ENCODE results near the gene MARK4. TPM values are rescaled to one million over a fixed set of nuclear protein-coding genes. Genes with fewer than 3 reads are reported as not detected.

MARK4 gene
- total and polyA plus RNA-seq, 12 donors: 13.8 to 45.3 (median 32.0) TPM

- no peak overlapping the region for H3K4me3 ChIP-seq
- 98 to 100% methylated on average over 1 of the region's 1 CpG for WGBS, 2 donors
- H3K4me1 ChIP-seq: peaks cover 0 to 15% (median 0%) of the 10 kb centered on the region in 9 donors
- no peak for TF ChIP-seq CTCF (IDR thresholded peaks at IDR 0.05)
- no peak overlapping the region for H3K27ac ChIP-seq
- ATAC-seq: no peak
- no peak for DNase-seq
- H3K36me3 ChIP-seq: peaks cover 0 to 92% (median 8%) of the 10 kb centered on the region in 9 donors
- H3K27me3 ChIP-seq: no peaks in the 10 kb centered on the region
- intact Hi-C loops (cut with DNase I): no loop called here
- H3K9me3 ChIP-seq: peaks cover 0 to 18% (median 0%) of the 10 kb centered on the region in 11 donors
These were observed 40.8 kb downstream of the MARK4 start for GRCh38 chr19:45291834-45292233.

GRCh38 chr19:45293682-45294081, 42.6 kb downstream of the MARK4 start:
- 89 to 94% methylated on average over 4 of the region's 4 CpGs for WGBS, 2 donors
- Histone ChIP-seq H3K27ac (peak overlapping the region in 1 of 10 donors; percentile 80), H3K36me3 (peaks cover 0 to 84% (median 4%) of the 10 kb centered on the region in 9 donors), H3K4me3 (no peak overlapping the region), H3K9me3 (peaks cover 0 to 18% (median 0%) of the 10 kb centered on the region in 11 donors), H3K4me1 (peaks cover 0 to 15% (median 0%) of the 10 kb centered on the region in 9 donors), H3K27me3 (no peaks in the 10 kb centered on the region)
- intact Hi-C loops (cut with DNase I): no loop called here
- ATAC-seq: no peak
- no peak for DNase-seq
- TF ChIP-seq CTCF (IDR thresholded peaks at IDR 0.05): no peak

DNA sequence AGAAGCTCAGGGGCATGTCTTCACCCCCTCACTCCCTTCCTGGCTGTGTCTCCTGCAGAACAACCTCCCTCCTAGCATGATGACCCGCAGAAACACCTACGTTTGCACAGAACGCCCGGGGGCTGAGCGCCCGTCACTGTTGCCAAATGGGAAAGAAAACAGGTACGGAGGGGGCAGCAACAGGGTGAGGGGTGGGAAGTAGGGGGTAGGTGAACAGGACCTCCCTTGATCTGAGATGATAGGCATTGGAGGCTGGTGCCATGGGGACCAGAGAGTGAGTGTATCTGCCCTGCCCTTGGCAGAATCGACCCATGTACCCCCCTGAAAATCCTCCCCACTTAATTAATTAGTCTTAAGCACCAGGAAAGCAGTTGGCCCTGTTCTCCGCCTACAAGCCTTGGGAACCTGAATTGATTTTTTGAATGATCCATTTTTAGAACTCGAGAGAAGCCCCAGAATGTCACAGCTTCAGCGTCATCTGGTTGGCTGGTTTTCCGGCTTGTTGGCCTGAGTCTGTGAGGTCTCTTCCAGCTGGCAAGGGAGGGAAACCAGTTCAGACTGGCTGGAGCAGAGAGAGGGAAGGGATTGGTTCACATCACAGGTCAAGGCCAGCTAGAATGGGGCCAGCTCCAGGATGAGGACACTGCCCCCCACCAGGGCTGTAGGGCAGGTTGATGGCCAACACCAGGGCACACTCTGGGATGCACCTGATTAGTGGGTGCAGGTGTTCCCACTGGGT, 43.4 kb downstream of the MARK4 start:
- ATAC-seq: peak; percentile 71 to 96 (median 92)
- peaks cover 0 to 15% (median 0%) of the 10 kb centered on the region in 9 donors for H3K4me1 ChIP-seq
- peaks cover 0 to 18% (median 0%) of the 10 kb centered on the region in 11 donors for H3K9me3 ChIP-seq
- DNase-seq: peak; percentile 57 to 68
- 65 to 72% methylated on average over 12 of the region's 12 CpGs for WGBS, 2 donors
- intact Hi-C loops (cut with DNase I): no loop called here
- H3K4me3 ChIP-seq: no peak overlapping the region
- TF ChIP-seq CTCF (IDR thresholded peaks at IDR 0.05): no peak
- H3K27ac ChIP-seq: peak overlapping the region in 5 of 10 donors; percentile 39 to 80 (median 71)
- H3K36me3 ChIP-seq: peaks cover 0 to 84% (median 4%) of the 10 kb centered on the region in 9 donors
- H3K27me3 ChIP-seq: no peaks in the 10 kb centered on the region

- peaks cover 0 to 76% (median 3%) of the 10 kb centered on the region in 9 donors for H3K36me3 ChIP-seq
- no peak for DNase-seq
- peaks cover 0 to 18% (median 0%) of the 10 kb centered on the region in 11 donors for H3K9me3 ChIP-seq
- TF ChIP-seq CTCF (IDR thresholded peaks at IDR 0.05): no peak
- H3K4me1 ChIP-seq: peaks cover 0 to 15% (median 0%) of the 10 kb centered on the region in 9 donors
- no peaks in the 10 kb centered on the region for H3K27me3 ChIP-seq
- no peak for ATAC-seq
- H3K4me3 ChIP-seq: no peak overlapping the region
- intact Hi-C loops (cut with DNase I): no loop called here
- no peak overlapping the region for H3K27ac ChIP-seq
These were observed 44.8 kb downstream of the MARK4 start for GRCh38 chr19:45295873-45296272.
